ENCODE data around the gene LRMDA.

Gene LRMDA

GRCh38 chr10:76334255-76334654 is 902.8 kb downstream of the LRMDA start:
- no peak for DNase-seq

DNA sequence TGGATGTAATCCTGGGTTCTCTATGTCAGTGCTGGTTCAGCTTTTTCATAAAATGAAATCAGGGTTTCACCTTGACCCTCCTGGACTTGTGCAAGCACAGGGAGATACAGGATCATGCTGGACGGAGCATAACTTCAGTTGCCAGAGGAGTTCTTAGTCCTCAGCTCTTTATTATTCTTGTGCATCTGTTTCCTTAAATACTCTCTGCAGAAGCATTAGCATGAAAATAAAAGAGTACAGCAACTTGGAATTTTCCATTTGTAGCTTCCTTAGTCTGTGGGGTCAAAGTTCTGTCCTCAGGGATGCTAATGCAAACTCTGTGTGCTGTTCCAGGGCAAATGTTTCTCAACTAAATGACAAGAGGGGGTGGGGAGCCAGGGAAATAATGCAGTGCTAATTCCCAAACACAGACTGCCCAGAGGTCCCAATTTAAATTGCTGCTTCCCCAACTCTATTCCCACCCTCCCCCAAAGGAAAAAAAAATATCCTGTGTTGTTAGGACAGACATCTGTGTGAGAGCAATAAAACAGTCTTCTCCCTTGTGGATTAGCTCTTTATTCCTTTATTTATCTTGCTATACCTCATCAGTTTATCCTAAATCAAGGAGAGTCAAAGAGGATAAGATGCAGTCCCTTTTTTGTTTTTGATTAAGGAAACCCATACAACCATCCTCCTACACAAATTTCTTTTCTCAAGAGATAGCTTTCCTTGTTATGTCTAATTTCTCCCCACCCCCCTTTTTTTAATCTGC is 905.0 kb downstream of the LRMDA start:
- DNase-seq, result no peak

DNA sequence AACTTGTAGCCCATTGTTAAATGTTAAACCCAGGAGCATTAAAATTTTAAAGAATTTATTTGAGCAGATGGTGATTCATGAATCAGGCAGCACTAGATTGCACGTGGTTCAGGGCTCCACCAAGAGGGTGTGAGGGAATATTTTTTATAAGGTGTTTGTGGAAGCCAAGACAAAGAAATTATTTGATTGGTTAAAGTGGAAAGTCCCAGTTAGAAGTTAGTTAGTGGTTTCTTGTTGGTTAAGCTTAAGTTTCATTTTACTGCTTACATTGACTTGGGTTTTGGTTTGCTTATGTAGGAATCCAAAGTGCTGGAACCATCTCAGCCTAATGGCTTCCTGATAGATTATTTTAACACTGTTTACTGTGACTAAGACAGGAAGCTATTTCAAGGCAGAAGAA is 906.2 kb downstream of the LRMDA start:
- no peak for DNase-seq

DNA sequence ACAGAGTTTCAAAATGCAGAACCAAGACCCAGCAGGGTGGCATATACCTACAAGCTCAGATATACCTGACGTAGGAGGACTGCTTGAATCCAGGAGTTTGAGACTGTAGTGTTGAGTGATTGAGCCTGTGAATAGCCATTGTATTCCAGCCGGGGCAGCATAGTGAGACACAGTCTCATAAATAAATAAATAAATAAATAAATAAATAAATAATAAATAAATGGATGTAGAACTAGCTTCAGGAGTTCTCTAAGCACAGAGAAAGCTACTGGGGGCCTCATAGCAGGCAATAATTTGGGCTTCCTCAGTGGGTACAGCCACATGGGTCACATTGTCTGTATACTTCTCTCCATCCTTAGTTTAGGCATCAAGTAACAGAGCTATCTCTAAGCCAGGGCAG is 906.8 kb downstream of the LRMDA start:
- no peak for DNase-seq

DNA sequence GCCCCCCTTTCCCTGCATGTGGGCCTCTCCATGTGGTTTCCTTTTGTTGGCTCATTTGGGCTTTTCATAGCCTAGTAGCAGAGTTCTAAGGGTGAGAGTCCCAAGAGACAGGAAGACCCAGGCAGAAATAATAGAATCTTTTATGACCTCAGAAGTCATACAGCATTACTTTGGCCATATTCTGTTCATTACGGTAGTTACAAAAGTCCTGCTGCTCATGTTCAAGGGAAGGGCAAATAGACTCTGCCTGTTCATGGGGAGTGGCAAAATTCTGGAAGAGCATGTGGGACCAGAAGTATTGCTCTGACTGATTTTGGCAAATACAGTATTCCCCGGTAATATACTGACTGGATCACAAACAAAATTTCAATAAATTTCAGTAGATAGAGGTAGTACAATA is 910.3 kb downstream of the LRMDA start:
- no peak for DNase-seq

DNA sequence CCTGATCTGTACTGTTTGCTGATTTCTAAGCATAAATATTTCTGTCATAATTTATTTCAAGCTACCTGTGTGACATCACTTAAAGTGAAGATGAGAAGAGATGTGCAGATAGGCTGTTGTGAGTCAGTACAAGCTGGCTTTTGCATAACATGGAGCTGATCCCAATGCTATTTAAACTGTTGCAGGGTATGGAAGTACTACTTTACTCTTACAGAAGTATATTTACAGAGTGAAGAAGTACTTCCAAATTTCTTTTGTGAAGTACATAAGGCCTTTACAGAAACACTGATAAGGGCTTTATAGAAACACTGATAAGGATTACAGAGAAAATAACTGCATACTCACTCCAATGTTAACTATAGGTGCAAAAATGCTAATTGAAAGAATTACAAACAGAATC is 911.6 kb downstream of the LRMDA start:
- DNase-seq, result no peak

- no peak for DNase-seq
Measured at GRCh38 chr10:76347832-76348231, 916.4 kb downstream of the LRMDA start.

DNA sequence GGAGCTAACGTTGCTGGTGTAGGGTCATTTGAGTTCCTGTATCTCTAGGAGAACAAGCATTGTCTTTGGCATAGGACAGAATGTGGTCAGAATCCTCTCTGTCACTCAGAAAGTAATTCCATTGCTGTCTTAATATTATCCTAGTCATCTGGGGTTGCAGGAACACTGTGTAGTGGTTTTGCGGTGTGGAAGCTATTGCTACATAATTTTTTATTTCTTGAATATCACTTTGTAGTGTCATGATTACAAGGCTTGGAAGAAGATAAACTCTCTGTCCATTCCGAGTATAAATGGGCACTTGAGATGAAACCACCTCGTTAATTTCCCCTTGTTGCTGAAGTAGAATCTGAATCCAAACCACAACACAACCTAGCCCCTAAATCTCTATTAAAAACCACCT is 919.2 kb downstream of the LRMDA start:
- DNase-seq, result no peak

DNA sequence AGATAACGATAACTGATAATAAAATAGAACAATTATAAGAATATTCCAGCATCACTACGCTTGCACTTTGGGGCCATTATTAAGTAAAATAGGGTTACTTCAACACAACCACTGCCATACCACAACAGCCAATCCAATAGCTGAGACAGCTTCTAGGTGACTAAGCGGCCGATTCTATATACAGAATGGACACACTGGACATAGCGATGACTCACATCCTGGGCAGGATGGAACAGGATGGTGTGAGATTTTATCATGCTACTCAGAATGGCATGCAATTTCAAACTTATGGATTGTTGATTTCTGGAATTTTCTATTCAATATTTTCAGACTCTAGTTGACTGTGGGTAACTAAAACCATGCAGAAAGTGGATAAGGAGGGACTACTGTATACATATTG is 920.9 kb downstream of the LRMDA start:
- DNase-seq, result no peak

GRCh38 chr10:76353237-76353851 is 921.9 kb downstream of the LRMDA start:
- DNase-seq, result no peak

GRCh38 chr10:76354212-76354738 is 922.9 kb downstream of the LRMDA start:
- no peak for DNase-seq

DNA sequence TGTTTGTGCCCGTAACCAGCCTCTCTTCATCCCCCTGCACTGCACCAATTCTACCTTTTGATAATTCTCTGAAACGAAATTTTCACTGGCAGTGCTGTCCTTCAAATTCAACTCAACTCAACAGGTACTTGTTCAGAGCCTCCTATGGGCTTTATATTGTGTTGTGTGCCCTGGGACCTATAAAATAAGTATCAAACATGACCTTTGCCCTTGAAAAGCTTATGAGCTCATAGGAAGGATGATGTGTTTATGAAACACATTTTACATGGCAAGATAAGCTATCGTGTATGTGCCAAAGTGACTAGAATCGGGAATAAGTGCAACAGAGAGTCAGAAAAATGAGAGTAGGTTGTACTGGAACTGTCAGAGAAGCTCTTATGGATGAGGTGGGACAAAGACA is 923.5 kb downstream of the LRMDA start:
- no peak for DNase-seq

DNA sequence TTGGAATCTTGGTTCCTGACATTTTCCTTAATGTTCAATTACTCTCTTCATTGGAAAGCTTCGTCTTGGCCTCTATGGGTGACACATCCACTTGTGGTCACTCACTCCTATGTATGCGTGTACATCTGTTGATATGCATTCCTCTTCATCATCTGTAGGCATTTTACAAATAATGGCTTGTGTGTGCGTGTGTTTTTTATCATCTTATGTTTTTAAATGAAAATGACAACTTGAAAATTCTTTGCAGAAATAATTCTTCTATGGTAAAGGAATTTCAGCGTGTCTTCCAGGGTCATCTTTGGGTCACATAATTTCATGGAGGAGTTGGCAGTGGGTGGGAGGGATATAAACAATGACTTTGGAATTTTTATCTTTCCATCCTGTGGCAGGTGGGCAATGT is 925.1 kb downstream of the LRMDA start:
- DNase-seq, result no peak

DNA sequence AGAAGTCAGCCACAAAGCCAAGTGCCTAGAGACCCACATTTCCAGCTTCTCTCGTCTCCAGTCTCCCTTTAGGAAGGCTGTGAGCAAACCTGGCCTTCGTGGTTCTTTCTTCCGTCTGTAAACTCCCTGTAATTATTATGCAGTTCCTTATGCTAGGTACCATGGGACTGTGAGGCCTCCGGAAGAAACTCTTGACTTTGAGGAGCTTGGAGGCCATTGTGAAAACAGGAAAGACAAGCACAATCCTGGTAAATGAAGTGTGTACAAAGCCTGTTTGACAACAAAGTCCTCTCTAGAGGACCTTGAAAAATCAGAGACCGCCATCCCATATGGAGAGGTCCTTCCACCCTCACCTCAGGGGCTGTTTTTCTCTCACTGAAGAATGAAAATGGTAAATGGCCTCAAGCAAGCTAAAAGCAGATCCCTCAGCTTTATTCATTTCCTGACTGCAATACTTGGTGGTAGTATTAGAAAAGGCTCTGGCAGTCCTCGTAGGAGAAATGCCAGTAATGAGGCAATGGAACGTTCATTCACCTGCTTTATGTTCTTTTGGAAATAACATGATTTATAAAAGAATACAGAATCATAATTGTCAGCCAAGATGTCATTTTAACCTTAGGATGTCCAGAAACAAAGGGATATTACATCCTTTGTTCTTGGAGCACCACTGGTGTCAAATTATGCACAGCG is 926.4 kb downstream of the LRMDA start:
- DNase-seq, result no peak

GRCh38 chr10:76358743-76359395 is 927.4 kb downstream of the LRMDA start:
- DNase-seq, result no peak

GRCh38 chr10:76375761-76376160 is 944.3 kb downstream of the LRMDA start:
- no peak for DNase-seq

DNA sequence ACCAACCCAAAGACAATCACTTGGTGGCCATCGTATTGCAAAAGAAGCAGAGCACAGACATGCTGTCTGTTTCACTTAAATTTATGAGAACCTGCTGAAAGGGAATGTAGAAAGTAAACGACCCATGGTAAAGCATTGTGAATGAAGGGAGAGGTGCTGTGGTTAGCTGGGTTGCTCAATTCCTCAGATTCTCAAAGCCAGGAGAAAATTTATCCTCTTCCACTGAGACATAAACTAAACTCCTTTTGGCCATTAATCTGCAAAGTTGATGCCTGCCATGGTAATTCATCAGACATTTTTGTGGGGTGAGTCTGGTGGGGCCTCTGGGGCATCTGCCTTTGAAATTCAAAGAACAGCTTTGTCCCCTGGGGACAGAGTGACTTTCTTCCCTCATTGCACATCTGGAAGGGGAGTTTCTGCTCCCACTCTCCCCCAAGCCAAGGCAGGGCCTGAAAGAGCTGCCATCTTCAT is 951.0 kb downstream of the LRMDA start:
- DNase-seq, result no peak

DNA sequence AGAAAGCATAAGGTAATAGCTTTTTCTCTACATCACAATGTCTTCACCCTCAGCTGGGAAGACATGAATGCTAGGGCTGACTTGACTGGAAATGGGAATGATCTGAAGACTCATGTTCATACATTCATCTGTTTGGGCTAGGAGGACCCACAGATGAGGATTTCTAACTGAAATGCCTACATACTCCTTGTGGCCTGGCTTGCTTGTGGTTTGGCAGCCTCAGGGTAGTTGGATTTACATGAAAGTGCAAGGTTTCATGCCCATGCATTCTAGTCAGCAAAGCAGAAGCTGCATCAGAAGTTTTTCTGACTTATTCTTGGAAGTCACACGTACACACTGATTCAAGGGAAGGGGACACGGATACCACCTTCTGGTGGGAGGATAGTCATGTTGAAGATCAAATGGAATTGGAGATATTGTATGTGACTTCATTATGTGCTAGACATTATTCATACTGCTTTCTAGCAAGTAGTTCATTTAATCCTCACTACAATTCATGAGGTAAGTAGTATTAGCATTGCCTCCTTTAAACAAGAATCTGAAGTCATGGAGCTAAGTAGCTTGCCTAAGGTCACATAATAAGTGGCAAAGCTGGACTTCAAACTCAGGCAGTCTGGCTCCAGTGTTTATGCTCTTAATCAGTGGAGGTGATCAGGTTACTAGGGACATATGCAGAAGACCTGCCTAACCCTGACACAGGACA is 957.0 kb downstream of the LRMDA start:
- no peak for DNase-seq

DNA sequence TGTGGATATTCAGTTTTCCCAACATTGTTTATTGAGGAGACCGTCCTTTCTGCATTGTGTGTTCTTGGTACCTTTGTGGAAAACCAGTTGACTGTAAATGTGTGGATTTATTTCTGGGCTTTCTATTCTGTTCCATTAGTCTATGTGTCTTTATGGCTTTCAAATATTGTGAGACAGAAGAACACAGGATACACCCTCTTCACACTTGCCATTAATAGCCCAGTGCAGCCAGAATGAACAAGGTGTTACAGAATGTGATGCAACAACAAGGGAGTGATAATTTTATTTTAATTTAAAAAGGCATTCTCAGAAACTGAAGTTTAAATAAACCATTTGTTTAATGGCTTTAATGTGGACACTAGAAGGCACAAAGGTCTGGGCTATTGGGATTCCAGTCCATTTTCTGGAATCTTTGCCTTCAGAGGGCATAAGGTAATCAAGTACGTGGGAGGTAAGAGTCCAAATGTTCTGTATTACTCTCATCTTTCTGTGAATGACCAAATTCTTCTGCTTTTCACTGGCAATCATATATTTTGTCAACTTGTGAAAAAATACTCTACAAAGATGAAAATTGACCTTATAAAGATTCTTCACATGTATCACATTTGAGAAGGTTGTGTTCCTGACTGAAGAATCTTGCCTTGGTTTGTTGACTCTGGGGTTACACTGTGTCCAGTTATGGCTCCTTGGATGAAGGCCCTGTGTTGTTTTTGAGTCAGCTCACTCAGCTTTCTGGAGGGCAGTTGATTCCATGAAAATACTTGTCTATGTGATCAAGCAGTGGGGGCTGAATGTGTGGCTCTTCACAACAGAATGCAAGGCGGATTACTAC is 962.7 kb downstream of the LRMDA start:
- no peak for DNase-seq

GRCh38 chr10:76394707-76395042 is 963.3 kb downstream of the LRMDA start:
- no peak for DNase-seq

GRCh38 chr10:76395251-76395650 is 963.8 kb downstream of the LRMDA start:
- DNase-seq, result no peak

GRCh38 chr10:76396134-76396533 is 964.7 kb downstream of the LRMDA start:
- no peak for DNase-seq

All from activated CD8-positive, alpha-beta memory T cell treated with anti-CD3 and anti-CD28 coated beads for 24 hours (primary cell).